ENCODE results near the gene DLEC1. TPM values are rescaled to one million over a fixed set of nuclear protein-coding genes. Genes with fewer than 3 reads are reported as not detected.

Gene DLEC1
- total and polyA plus RNA-seq, 2 donors (not counting 1 experiment from before 2014, with no cell fraction given), result under 0.01 to 0.02 TPM

DNA sequence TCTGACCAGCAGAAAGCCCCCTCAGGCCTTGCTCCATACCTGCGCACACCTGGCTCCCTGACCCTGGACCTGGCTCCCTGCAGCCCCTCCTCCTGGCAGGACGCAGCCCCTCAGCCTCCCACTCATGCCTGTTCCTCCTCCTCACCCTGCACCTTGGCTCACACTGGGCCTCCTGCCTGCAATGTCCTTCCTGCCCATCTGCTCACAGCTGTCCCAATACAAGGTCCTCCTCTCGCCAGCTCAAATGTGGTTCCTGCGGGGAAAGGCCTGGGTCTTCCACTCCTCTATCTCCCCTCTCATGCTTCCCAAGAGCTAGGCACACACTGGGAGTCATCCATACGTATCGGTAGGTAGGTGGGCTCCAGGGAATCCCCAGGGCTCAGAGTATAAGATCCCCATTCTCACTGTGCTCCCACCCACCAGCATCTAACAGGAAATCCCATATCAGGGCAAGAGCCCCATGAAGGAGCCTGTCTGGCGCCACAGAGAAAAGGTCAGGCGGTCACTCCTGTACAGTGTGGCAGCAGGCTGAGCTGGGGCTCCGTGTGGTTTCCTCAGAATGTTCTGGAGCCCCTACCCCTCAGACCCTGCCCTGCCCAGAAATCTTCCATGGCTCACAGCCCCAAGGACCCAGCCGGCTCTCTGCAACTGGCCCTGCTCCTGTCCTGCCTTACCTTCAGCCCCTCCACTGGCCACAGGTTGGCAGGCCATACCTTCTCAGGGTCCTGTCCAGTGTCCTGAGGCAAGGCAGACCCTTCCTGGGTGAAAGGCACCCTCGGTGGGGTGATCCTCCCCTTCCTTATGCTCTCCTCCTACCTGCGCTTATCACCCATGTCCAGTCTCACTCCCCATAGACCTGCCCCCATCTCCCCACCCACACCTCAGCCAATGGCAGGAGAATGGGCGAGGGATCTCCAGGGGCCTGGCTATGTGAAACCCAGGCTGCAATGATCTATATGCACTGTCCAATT is 20.4 kb upstream of the DLEC1 start:
- Histone ChIP-seq H2AFZ (ENCODE audit: low read length) (no peak overlapping the region), H3K27me3 (ENCODE audit: control insufficient read depth, insufficient read depth, low read length) (no peaks in the 10 kb centered on the region), H3K36me3 (ENCODE audit: control insufficient read depth, insufficient read depth, low read length) (peaks cover 4% of the 10 kb centered on the region), H3K4me1 (ENCODE audit: control insufficient read depth, extremely low read depth, insufficient read depth, low read length) (no peaks in the 10 kb centered on the region), H3K79me2 (ENCODE audit: control insufficient read depth, insufficient read depth, low read length) (no peaks in the 10 kb centered on the region), H3K27ac (ENCODE audit: insufficient read depth, low read length) (no peak overlapping the region), H3K9ac (ENCODE audit: insufficient read depth, low read length) (no peak overlapping the region), H3K9me3 (ENCODE audit: control insufficient read depth, insufficient read depth, low read depth, low read length) (no peaks in the 10 kb centered on the region), H3K4me3 (replicated peaks in 1 of 4; ENCODE audit: control extremely low read depth in 1 of 4, insufficient read depth in 1 of 4, low read depth in 3 of 4, low read length in 4 of 4) (no peak overlapping the region), H3K4me2 (ENCODE audit: extremely low read depth, insufficient read depth, low read length) (no peak overlapping the region), H4K20me1 (ENCODE audit: control insufficient read depth, extremely low read depth, insufficient read depth, low read length) (no peaks in the 10 kb centered on the region)
- TF ChIP-seq EZH2 (IDR thresholded peaks at IDR 0.05; ENCODE audit: low read length, missing control alignments), result no peak
- TF ChIP-seq, protein P1, sequence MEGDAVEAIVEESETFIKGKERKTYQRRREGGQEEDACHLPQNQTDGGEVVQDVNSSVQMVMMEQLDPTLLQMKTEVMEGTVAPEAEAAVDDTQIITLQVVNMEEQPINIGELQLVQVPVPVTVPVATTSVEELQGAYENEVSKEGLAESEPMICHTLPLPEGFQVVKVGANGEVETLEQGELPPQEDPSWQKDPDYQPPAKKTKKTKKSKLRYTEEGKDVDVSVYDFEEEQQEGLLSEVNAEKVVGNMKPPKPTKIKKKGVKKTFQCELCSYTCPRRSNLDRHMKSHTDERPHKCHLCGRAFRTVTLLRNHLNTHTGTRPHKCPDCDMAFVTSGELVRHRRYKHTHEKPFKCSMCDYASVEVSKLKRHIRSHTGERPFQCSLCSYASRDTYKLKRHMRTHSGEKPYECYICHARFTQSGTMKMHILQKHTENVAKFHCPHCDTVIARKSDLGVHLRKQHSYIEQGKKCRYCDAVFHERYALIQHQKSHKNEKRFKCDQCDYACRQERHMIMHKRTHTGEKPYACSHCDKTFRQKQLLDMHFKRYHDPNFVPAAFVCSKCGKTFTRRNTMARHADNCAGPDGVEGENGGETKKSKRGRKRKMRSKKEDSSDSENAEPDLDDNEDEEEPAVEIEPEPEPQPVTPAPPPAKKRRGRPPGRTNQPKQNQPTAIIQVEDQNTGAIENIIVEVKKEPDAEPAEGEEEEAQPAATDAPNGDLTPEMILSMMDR (conservative IDR thresholded peaks at IDR 0.05 in 1 of 2, IDR thresholded peaks at IDR 0.05 in 1 of 2; ENCODE audit: low read depth in 1 of 2, low read length in 2 of 2), result no peak
- no peak for DNase-seq (ENCODE audit: low read depth in 2 of 2)

DNA sequence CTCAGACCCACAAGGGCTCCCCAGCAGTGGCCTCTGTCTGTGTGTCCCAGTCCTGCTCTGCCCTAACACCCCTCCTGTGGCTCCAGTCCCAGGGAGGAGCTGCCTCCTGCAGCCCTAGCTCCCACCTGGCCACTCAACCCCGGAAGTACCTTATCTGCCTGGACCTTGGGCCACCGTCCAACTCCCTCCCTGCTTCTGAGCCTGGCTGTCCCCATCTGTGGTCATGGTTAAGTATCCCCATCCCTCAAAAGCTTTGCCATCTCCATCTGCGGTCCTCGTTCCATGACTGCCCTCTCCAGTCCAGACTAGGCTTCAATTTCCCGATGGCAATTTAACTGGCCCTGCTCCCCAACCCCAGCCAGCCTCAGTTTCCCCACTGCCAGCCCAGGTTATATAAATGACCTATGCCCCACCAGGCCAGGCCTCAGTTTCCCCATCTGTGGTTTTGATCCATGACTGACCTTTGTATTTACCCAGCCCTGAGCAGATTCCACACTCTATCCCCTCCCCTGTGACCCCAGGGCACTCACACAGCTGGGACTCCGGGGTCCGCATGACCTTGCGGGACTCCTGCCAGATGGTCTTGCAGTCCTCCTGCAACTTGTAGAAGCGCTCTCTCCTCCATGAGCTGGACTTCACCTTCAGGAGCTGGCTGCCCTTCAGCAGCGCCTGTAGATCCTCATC is 19.2 kb upstream of the DLEC1 start:
- H3K4me2 ChIP-seq (ENCODE audit: extremely low read depth, insufficient read depth, low read length), result no peak overlapping the region
- no peaks in the 10 kb centered on the region for H3K27me3 ChIP-seq (ENCODE audit: control insufficient read depth, insufficient read depth, low read length)
- H3K36me3 ChIP-seq (ENCODE audit: control insufficient read depth, insufficient read depth, low read length), result peaks cover 4% of the 10 kb centered on the region
- DNase-seq (ENCODE audit: low read depth in 2 of 2), result no peak
- no peak overlapping the region for H3K27ac ChIP-seq (ENCODE audit: insufficient read depth, low read length)
- no peak overlapping the region for H3K9ac ChIP-seq (ENCODE audit: insufficient read depth, low read length)
- no peak overlapping the region for H3K4me3 ChIP-seq (replicated peaks in 1 of 4; ENCODE audit: control extremely low read depth in 1 of 4, insufficient read depth in 1 of 4, low read depth in 3 of 4, low read length in 4 of 4)
- no peaks in the 10 kb centered on the region for H3K9me3 ChIP-seq (ENCODE audit: control insufficient read depth, insufficient read depth, low read depth, low read length)
- H4K20me1 ChIP-seq (ENCODE audit: control insufficient read depth, extremely low read depth, insufficient read depth, low read length), result no peaks in the 10 kb centered on the region
- no peak overlapping the region for H2AFZ ChIP-seq (ENCODE audit: low read length)
- no peak for TF ChIP-seq EZH2 (IDR thresholded peaks at IDR 0.05; ENCODE audit: low read length, missing control alignments)
- H3K79me2 ChIP-seq (ENCODE audit: control insufficient read depth, insufficient read depth, low read length), result no peaks in the 10 kb centered on the region
- no peaks in the 10 kb centered on the region for H3K4me1 ChIP-seq (ENCODE audit: control insufficient read depth, extremely low read depth, insufficient read depth, low read length)

DNA sequence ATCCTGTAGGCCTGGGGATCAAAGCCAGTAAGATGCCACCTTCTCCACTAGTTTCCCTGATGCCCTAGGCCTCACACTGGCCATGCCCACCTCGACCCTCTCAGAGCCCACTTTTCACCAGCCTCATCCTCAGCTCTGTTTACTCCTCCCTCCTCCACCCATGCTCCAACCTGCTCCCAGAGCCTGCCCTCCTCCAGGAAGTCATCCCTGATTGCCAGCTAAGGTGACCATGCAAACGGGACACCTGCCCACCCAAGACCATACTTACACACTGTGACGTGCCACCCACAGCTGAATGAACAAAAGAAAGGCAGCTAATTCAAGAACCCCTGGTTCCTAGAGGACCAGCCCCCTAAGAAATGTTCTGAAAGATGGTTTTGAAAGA is 18.7 kb upstream of the DLEC1 start:
- H3K27me3 ChIP-seq (ENCODE audit: control insufficient read depth, insufficient read depth, low read length), result no peaks in the 10 kb centered on the region
- H3K27ac ChIP-seq (ENCODE audit: insufficient read depth, low read length), result no peak overlapping the region
- no peak overlapping the region for H3K4me2 ChIP-seq (ENCODE audit: extremely low read depth, insufficient read depth, low read length)
- no peak overlapping the region for H3K9ac ChIP-seq (ENCODE audit: insufficient read depth, low read length)
- no peaks in the 10 kb centered on the region for H3K79me2 ChIP-seq (ENCODE audit: control insufficient read depth, insufficient read depth, low read length)
- no peak for DNase-seq (ENCODE audit: low read depth in 2 of 2)
- H3K9me3 ChIP-seq (ENCODE audit: control insufficient read depth, insufficient read depth, low read depth, low read length), result no peaks in the 10 kb centered on the region
- H3K4me3 ChIP-seq (replicated peaks in 1 of 4; ENCODE audit: control extremely low read depth in 1 of 4, insufficient read depth in 1 of 4, low read depth in 3 of 4, low read length in 4 of 4), result no peak overlapping the region
- H3K36me3 ChIP-seq (ENCODE audit: control insufficient read depth, insufficient read depth, low read length), result peaks cover 4% of the 10 kb centered on the region
- peaks cover under 1% of the 10 kb centered on the region for H3K4me1 ChIP-seq (ENCODE audit: control insufficient read depth, extremely low read depth, insufficient read depth, low read length)
- H2AFZ ChIP-seq (ENCODE audit: low read length), result no peak overlapping the region
- TF ChIP-seq, protein P1 (conservative IDR thresholded peaks at IDR 0.05 in 1 of 2, IDR thresholded peaks at IDR 0.05 in 1 of 2; ENCODE audit: low read depth in 1 of 2, low read length in 2 of 2), result no peak
- TF ChIP-seq EZH2 (IDR thresholded peaks at IDR 0.05; ENCODE audit: low read length, missing control alignments), result no peak
- H4K20me1 ChIP-seq (ENCODE audit: control insufficient read depth, extremely low read depth, insufficient read depth, low read length), result no peaks in the 10 kb centered on the region
